Upper lobe of left lung (tissue), 4 donors: Measurements from ENCODE around the gene ARGLU1.

ENCODE experiments used
- CTCF ChIP-seq, 6 experiments: fragments of 450-650 bp in 4 of 6; fragments of 200-600 bp in 2 of 6; sonication (generic) in 2 of 6; IDR thresholded peaks; one replicate each; pipeline ENCODE4 v1.5.1; 2016 to 2019; ENCODE audit warnings: antibody characterized with exemption in 6 of 6
- POLR2A ChIP-seq, 4 donors: fragments of 450-650 bp; IDR thresholded peaks; one replicate each; pipeline ENCODE4 v1.5.1; 2016 to 2017; ENCODE audit warnings: antibody characterized with exemption in 4 of 4, mild to moderate bottlenecking in 2 of 4
- POLR2AphosphoS5 ChIP-seq, 2 donors: sonication (generic); formaldehyde crosslinking; IDR thresholded peaks; one replicate each; pipeline ENCODE4 v1.5.1; 2017; ENCODE audit warnings: antibody characterized with exemption in 2 of 2

- TF ChIP-seq POLR2AphosphoS5 (IDR thresholded peaks at IDR 0.05): no peak
- TF ChIP-seq CTCF (IDR thresholded peaks at IDR 0.05): no peak
- no peak for TF ChIP-seq POLR2A (IDR thresholded peaks at IDR 0.05)
Observed at GRCh38 chr13:106573284-106573846, 5.4 kb upstream of the ARGLU1 start.
